GM19328 (cell line): Measurements from ENCODE around the gene FAM217B.

ENCODE experiments used
- ATAC-seq: cut with Tn5 transposase; IDR thresholded peaks from one replicate; pipeline ENCODE4 v1.9.1; 2021; ENCODE audit warnings: mild to moderate bottlenecking, moderate library complexity; ENCODE audit not compliant: unreplicated experiment

FAM217B gene

GRCh38 chr20:59972037-59972801 lies 32.0 kb downstream of the FAM217B start:
- no peak for ATAC-seq

- no peak for ATAC-seq
These were observed 36.1 kb downstream of the FAM217B start for GRCh38 chr20:59976156-59976782.

- ATAC-seq: no peak
These were observed 36.9 kb downstream of the FAM217B start for GRCh38 chr20:59977086-59977485.

GRCh38 chr20:59983076-59983475 lies 42.9 kb downstream of the FAM217B start:
- no peak for ATAC-seq

GRCh38 chr20:59984541-59984940 lies 44.4 kb downstream of the FAM217B start:
- ATAC-seq: no peak

GRCh38 chr20:59985164-59985563 lies 45.0 kb downstream of the FAM217B start:
- ATAC-seq: no peak

GRCh38 chr20:59985864-59986263 lies 45.7 kb downstream of the FAM217B start:
- ATAC-seq: no peak

GRCh38 chr20:59987135-59987534 lies 46.9 kb downstream of the FAM217B start:
- ATAC-seq: no peak

- ATAC-seq: no peak
These were observed 48.0 kb downstream of the FAM217B start for GRCh38 chr20:59988141-59988540.

GRCh38 chr20:59992526-59993084 lies 52.4 kb downstream of the FAM217B start:
- ATAC-seq: no peak

GRCh38 chr20:59993736-59994430 lies 53.7 kb downstream of the FAM217B start:
- no peak for ATAC-seq

- ATAC-seq: no peak
These were observed 54.5 kb downstream of the FAM217B start for GRCh38 chr20:59994697-59995122.

GRCh38 chr20:59996108-59996507 lies 55.9 kb downstream of the FAM217B start:
- ATAC-seq: no peak

GRCh38 chr20:59997896-59998295 lies 57.7 kb downstream of the FAM217B start:
- no peak for ATAC-seq
